NCI-H1436 treated with DMSO at 0.1 percent for 48 hours (cell line): ENCODE data around the gene ENO4.

ENCODE experiments used
- DNase-seq: peaks from one replicate; lab custom pipeline; 2025; lab: John Stamatoyannopoulos, UW

Gene ENO4

DNA sequence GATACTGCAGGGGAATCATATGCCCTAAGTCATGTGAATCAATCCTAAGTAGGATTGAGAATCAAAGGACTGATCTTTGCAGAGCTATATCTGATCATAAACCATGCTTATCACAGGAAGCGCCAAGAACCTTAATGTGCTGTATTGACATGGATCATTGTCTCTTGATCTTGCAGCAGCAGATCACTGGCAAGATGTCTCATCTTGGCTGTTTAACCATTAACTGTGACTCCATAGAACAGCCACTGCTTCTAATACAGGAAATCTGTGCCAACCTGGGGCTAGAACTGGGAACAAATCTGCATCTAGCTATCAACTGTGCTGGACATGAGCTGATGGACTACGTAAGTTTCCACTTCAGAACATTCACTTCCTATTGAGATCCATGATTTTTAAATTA, 21.6 kb downstream of the ENO4 start:
- DNase-seq, result no peak

DNA sequence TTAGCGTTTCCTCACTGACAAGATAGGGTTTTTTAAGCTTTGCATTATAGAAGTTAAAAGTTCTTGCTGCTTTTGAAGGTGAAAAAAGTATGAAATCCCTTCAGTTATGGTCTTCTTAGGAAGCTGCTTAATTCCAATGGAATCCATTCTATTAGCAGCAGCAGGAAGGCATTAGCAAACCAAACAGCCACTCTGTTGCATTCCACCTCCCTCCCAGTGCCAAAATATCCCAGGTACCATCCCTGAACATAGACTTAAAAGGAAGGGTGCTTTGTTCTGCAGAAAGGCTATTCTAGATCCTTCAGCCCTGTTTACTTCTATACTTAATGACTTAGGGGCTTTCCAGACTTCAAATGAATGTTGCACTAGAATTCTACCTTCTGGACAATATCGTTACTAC, 23.8 kb downstream of the ENO4 start:
- no peak for DNase-seq

DNA sequence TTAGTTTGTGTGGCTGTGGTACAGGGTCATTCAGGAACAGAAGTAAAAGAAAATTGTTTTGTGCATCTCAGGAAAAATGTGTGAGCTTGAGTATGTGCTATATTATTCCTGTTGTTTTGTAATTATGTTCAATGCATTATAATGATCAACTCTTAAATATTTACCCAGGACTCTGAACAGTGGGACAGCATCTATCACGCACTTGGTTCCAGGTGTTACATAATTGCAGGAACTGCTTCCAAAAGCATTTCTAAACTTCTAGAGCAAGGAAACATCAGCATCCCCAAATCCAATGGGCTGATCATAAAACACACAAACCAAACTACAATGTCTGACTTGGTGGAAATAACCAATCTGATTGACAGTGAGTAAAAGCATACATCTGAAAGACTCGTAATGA, 26.6 kb downstream of the ENO4 start:
- DNase-seq, result no peak

DNA sequence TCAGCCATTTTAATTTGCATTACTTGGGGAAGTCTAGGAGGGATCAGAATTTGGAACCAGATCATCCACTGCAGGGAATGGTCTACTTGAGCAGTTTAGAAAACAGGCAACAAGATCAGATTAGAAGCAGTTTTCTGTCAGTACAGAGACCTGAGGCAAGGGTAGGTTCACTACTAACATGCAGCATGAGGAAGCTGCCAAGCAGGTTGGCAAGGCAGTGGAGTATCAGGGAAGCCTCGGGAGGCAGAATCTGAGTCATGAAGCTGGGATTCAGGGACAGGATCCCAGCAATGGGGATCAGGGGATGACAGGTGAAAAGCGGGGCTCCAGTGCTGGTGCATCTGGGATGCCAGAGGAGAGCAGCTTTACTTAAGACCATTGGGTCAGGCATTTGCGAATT, 28.1 kb downstream of the ENO4 start:
- DNase-seq, result no peak

DNA sequence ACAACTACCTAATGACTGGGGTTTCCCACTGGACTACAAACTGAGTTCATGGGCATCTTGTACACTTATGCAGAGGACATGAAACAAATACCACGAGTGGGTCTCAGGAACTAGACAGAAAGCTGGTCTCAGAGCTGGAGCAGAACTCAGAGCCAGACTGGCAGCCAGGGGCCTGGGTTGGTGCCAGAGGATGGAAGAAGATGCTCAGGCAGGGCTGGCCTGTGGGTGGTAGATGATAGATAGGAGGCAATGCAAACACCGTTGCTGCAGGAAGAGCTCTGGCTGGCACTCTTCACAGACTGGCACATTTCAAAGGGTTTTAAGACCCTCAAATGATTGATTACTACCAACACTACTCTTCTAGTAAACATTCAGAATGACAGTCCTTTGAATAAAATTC, 28.8 kb downstream of the ENO4 start:
- DNase-seq, result no peak

DNA sequence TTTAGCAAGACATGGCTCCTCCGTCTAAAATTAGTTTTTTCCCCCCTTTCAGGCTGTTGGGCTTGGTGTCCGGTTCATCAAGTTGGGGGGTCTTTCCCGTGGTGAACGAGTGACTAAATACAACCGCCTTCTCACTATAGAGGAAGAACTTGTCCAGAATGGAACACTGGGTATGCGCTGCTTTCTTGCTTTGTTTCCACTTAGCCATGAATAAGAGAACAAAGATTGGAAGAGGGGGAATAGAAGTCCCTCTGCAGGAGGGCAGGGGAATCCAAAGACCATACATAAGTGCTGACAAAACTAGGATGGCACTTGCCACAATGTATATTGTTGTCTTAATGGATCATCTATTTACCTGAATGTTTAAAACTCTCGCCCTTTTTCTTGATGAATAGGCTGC, 30.5 kb downstream of the ENO4 start:
- DNase-seq, result no peak

DNA sequence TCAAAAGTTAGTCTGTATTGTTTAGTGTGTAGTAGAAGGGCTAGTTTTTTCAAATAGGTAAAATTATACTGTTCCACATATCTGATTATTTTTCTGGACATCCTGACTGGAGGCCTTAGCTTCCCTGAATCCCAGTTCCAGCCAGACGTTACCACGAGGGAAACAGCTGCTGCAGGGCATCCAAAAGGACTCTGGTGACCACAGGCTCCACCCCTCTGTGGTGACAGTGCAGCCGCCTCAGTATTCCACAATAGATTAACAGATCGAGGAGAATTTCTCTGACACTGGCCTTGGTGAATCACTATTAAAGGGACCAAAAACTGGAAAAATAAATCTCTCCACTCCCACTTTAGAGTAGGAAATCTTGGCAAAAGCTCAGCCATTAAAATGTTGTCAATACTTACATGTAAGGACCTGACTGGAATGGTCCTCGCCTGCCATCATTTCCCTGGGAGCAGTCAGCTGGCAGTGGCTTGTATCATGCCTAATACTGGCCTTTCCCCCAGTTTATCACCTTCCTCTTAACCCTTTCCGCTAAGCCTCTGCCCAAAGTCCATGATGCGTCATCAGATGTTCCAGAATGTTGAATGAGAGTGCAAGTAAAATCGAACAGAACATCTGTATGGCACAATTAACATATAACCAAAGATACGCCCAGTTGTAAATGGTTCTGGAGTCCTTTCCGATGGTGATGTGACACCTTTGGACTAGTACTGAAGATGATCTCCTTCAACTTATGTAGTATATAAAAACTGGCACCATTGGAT, 31.6 kb downstream of the ENO4 start:
- no peak for DNase-seq

DNA sequence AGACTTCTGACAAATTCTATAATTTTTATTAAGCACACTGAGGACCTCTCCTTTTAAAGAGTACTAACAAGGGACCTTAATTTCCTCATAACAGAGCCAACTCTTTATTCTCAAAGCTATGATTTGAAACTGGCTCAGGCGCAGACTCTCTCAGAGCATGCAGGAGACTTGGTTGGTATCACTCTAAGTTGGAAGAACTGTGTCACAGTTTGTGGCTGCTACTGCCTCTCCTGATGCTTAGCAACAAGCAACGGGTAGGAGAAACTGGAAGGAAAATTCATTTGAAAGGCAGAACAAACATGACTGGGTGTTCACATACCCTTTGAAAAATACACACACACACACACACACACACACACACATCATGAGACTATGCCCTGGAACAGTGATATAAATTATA, 33.3 kb downstream of the ENO4 start:
- no peak for DNase-seq

DNA sequence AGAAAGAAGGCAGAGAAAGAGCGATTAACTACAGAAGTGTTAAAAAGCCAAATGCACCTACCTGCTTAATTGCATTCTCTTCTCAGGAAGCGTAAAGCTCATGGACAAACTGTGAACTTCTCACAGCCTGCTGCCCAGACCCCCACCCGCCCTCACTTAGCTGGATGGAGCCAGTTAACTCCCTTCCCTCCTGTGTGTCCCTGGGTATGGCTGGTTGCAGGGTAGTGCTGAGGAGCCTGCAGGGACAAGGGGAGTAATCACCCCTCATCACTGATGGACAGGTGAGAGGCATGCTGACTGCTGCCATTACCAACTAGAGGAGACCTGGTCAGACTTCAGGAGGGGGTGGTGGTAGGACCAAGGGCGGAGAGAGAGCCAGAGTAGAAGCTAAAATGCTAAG, 37.5 kb downstream of the ENO4 start:
- DNase-seq, result no peak

DNA sequence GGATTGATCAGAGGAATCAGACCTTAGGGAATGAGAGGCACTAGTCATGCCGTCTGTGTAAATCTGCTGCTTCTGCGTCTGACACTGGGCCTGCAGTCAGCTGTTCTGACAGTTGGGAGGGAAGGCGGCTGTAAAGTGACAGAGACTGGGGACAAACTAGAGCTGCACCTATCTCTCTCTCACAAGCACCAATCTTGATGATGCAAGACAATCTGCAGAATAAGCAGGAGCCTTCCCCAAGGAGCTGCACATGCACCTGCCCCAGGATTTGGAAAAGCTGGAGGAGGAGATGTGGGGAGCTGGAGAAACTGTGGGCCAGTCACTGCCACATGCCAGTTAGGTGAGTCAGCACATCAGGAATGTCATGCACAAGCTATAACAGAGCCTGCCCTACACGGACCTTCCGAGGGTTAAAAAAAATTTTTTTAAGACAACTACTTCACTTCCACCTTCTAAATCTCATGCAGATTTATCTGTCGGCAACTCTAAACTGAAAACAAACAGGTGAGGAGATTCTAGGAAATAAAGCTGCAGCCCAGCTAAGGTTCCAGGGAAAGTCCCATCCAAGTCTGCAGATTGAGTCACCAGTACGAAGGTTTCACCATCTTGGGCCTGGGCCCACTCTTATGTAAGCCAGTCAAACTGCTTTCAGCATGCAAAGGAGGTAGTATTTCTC, 39.2 kb downstream of the ENO4 start:
- no peak for DNase-seq

DNA sequence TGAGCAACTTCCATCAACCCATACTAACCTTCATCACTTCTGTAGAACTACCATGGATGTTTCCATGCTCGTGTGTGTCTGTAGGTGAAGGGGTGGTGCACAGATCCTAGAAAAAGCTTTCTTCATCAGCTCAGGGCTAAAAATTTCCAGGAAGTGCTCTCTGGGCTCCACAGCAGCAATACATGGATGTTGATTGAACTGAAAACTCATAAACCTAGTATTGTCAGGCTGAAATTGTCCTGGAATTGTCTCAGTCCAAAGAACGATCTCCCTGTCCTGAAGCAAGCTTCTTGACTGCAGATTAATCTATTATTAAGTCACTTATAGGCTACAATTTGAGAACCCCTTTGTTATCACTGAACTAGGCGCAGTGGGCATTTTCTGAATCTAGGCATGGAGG, 39.8 kb downstream of the ENO4 start:
- DNase-seq, result no peak

DNA sequence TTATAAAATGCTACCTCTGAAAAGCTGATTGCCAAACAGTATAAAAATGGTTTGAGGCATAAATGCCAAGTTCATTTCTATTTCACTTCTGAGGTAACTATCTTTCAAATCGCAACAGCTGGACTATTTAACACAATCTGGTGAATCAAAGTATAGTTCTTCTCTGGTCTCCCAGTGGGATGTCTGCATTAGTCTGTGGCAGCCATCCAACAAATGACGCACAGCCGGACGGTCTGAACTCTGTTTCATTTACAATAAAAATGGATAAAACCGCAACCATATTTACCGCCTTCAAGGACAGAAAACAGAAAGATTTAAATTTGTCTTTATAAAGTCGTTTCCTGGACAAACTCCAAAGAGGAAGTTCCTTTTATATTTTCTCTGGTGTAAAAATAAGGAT, 41.9 kb downstream of the ENO4 start:
- no peak for DNase-seq

DNA sequence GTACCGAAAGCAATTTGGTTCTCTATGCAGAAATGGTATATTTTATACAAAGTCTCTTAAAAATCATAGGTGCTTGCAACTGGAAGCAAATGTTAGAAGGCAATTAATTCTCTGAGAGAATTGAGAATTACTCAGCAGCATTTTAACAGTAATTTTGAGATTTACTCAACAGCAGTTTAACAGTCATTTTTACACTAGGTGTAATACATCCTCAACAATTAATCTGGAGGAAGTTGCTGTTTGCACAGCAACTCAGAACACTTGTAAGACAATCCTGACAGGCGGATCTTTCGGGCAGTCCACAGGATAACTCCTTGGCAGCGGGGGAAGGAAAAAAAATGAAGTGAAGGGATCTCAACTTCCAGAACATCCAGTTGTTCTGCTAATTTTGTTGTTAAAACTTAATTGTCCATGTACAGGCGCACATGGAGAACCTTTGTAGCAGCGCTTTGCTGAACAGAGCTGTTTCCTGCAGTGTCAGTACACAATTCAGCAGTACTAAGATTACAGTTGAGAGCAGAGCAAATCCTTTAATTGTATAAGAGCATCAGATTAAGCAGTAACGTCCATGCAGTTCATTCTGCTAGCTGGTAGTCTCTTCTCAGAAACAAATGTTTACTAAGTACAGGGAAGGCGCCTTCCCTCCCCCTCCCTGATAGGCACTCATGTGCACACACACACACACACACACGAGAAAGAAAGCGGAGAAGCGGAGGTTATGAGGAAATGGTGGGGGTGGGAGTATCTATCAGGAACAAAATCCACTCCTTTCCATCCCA, 43.8 kb downstream of the ENO4 start:
- DNase-seq, result peak; percentile 52

DNA sequence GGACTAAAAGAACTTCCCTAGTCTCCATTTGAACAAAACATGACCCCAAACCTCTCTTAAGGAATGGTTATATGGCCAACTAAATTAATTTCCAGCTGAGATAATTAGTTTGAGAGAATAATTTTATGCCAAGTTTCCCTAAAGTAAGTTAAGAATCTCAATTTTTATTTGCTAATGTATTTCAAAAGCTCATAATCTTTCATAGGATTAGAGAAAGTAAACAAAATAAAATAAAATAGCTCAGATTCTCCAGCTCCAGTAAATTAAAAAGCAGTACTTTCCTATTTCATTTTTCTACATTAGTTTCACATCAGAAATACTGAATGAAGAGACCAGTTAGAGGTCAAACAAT, 44.4 kb downstream of the ENO4 start:
- DNase-seq, result no peak

DNA sequence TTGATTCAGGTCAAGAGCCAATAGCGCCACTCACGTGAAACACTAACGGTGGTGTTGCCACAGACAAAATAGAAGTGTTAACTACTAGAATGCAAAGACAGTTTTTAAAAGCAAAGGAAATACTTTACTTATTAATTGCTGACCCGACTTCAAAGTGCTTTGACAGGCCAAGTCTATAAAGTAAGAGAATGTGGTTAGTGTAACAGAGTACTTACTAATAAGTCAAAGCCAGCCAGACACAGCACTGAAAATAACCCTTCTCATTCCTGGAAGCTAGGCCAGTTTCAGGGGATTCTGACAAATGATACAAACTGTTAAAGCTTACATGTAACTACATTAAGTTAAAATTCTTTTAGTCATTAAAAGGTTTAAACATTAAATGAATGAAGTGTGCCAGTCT, 50.3 kb downstream of the ENO4 start:
- DNase-seq, result no peak

DNA sequence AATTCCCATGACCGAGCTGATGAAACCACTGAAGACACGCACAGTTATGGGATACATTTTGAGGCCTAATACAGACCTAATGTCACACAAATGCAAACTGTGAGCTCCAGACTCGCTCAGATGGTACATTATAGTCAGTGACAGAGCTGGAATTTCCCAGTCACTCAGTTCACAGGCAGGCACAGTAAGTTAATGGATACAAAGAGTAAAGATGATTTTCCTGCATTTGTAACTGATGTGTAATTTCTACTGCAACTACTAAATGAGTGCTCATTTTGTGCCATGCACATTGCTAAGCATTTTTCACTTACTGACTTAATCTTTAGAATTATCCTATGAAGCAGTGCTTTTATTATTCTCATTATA, 56.5 kb downstream of the ENO4 start:
- no peak for DNase-seq

DNA sequence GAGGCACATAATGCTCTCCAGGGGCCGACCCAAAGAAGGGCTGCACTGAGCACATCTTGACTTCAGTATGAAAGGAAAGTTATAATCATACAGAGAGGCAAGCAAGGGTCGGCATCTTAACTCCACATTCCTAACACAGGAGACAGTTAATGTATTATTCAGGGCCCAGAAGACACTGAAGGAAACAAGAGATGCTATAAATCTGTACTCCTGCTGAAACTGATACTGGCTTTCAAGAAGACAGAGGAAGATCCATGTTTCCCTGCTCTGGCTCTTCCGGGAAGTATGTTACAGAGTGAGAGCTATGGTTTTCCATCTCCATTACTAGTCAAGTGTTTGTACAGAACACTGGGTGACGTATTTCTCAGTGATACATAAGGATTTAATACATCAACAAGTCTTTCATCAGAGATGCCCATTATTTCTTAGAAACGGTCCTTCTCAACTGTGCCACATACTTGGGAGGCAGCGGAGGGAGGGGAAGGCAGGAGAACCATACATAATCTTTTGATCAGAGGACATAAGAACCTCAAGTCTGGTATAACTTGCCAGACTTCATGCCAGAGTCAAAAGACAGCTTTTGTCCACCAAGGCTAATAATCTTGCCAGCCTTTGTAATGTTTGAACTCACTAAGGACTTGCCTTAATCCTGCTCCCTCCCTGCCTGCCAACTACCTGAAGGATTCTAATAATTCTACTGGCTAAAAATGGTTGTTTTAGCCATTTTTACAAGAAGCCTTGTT, 58.1 kb downstream of the ENO4 start:
- no peak for DNase-seq

DNA sequence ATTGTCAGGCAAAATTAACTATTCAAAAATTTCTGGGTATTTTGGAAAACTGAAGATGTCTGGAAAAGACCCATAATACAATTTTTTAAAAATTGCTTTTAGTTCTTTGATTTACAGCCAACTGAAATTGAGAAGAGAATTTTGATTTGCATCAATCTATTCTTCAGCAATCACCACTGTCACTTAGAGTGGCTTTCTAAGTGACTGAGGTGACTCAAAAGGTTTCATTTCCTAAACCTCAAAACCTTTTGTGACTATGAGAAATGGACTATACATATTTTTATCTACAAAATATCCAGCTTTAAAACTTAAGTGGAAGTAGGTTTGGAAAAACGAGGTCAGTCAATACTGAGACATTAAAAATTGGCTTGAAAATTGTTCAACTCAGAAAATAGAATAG, 60.0 kb downstream of the ENO4 start:
- no peak for DNase-seq

DNA sequence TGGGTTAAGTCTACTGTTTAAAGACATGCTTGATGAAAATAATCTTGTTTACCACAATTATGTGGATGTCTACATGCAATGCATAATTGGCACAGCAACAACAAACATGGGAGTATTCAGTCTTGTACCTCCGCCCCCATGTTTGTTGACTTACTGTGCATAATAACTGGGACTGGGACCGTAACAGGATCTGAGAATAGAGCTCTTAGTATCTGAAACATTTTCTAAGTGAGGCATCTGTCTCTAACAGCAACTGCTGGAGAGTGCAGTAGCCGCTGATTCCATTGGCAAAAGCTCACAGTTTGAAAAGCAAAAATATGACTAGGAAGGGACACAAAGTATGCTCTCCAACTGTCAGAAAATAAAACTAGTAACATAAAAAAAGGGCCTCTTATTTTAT, 61.6 kb downstream of the ENO4 start:
- DNase-seq, result no peak

DNA sequence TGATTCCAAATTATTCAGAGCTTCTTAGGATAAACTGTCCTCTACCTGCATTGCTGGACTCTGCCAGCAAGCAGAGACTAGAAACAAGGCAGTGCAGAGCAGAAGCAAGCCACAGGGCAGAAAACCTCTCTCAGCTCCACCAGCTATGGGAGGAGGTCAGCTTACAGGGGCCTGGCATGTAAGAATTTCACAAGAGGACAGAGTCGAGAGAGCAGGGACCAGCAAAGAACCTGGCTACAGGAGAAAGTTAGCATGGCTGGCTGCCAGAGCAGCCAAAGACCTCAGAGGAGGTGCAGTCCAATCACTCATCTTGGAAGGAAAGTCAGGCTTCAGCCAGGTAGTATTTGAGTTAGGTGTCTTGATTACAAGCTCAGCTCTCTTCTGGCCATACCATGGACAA, 62.9 kb downstream of the ENO4 start:
- no peak for DNase-seq

DNA sequence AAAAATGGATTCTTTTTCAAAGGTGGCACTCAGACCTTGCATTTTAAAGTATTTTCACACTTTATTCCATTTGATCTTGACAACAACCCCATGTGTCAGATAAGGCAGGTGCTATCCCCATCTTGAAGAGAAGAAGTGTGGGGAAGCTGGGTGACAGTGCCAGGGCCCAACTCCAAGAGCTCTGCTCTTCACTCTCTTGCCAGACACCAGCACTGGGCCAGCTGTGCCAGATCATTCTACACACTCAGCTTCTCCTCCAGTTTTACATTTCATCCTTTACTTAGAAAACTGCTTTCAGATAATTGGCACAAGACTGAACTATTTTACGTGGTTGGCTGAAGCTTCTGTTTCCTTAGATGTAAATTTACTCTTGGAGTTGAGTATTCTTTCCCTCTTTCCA, 64.4 kb downstream of the ENO4 start:
- no peak for DNase-seq

DNA sequence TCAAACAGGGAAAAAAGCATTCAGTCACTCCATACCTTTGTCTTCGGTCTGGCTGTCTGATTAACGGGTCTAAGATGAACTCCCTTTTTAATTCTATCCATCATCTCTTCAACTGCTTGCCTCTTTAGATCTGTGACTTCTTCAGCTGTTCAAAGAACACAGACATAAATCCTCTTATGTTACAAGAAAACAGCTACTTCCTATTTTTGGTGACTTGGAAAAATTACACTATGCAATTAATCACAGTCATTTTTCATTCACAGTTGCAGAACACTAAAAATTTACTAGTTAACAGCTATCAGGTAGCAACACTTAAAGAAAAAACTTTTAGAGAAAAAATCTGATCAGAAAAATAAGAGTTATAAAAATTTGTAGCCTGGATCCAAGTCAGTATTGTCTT, 66.0 kb downstream of the ENO4 start:
- DNase-seq, result no peak

DNA sequence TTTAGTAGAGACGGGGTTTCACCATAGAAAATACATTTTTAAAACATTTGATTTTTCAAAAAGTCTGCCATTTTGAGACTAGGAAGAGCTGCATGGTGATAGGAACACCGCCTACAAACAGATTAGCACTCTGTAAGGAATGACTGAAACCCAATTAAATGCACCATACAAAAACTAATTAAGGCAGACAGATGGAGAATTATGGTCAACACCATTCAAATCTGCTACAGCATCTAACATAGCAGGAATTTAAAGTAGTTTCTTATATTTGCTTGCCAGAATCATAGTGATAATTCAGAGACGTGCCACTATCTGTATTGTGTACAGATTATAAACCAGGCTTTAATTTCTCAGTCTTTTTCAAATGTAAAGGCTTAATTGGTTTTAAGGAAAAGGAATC, 68.2 kb downstream of the ENO4 start:
- no peak for DNase-seq
